IMR-90 (cell line): ENCODE data around the gene SLC10A6. TPM values are rescaled to one million over a fixed set of nuclear protein-coding genes. Genes with fewer than 3 reads are reported as not detected.
A peak's percentile ranks its signal among the peaks of the same experiment; 100 is the strongest.

ENCODE experiments used
- ATAC-seq: fragments of 200-7000 bp; cut with Tn5 transposase; 2 replicates; pipeline ENCODE4 v1.9.1; 2020; ENCODE audit warnings: low read depth, mild to moderate bottlenecking, moderate library complexity
- BruUV-seq: library from RNA; stranded (reverse); fragments of 400-500 nt; replicated peaks from 2 replicates; lab custom pipeline; 2021; lab: Mats Ljungman, UMichigan
- CTCF ChIA-PET: fragments of 300-600 bp; formaldehyde crosslinking; extraction: SDS; loops from one replicate; lab custom pipeline; 2021; ENCODE audit warnings: antibody characterized with exemption; lab: Yijun Ruan, JAX
- POLR2A ChIA-PET: fragments of 300-600 bp; sonication (Branson Sonifier 250); formaldehyde crosslinking; loops from one replicate; lab custom pipeline; 2022; ENCODE audit warnings: antibody characterized with exemption; ENCODE audit not compliant: unreplicated experiment; lab: Charles Lee
- DNase-seq: peaks from one replicate; pipeline ENCODE4 v3.0.0; 2013
- H2AFZ ChIP-seq: replicated peaks from 2 replicates; pipeline ENCODE3; 2013; ENCODE audit warnings: low read length, mild to moderate bottlenecking; ENCODE audit not compliant: poor library complexity
- H2AK5ac ChIP-seq: 2 replicates; pipeline ENCODE4 v1.6.1; 2013; ENCODE audit warnings: low read depth, low read length, inconsistent platforms
- H2AK9ac ChIP-seq: replicated peaks from 2 replicates; pipeline ENCODE3; 2013; ENCODE audit warnings: mild to moderate bottlenecking, low read depth, low read length, moderate library complexity; ENCODE audit not compliant: poor library complexity
- H2BK120ac ChIP-seq: 2 replicates; pipeline ENCODE4 v1.6.1; 2013; ENCODE audit warnings: low read depth, low read length, inconsistent platforms
- H2BK15ac ChIP-seq: 3 replicates; pipeline ENCODE4 v1.6.1; 2013; ENCODE audit warnings: low read depth, low read length, inconsistent platforms
- H2BK20ac ChIP-seq: 2 replicates; pipeline ENCODE4 v1.6.1; 2013; ENCODE audit warnings: low read depth, mild to moderate bottlenecking, inconsistent platforms, low read length, moderate library complexity
- H2BK5ac ChIP-seq: 2 replicates; pipeline ENCODE4 v1.6.1; 2013; ENCODE audit warnings: mild to moderate bottlenecking, low read depth, low read length, inconsistent platforms; ENCODE audit not compliant: poor library complexity, severe bottlenecking
- H3K14ac ChIP-seq: replicated peaks from 2 replicates; pipeline ENCODE4 v1.6.1; 2013; ENCODE audit warnings: low read depth, low read length, inconsistent platforms
- H3K18ac ChIP-seq: 2 replicates; pipeline ENCODE4 v1.6.1; 2013; ENCODE audit warnings: low read depth, low read length, control low read depth
- H3K23ac ChIP-seq: 2 replicates; pipeline ENCODE4 v1.6.1; 2013; ENCODE audit warnings: low read depth, low read length, inconsistent platforms
- H3K27ac ChIP-seq: 2 replicates; pipeline ENCODE4 v1.5.1; 2013; ENCODE audit warnings: mild to moderate bottlenecking, control low read depth, low read length; ENCODE audit not compliant: insufficient read depth
- H3K27me3 ChIP-seq: 2 replicates; pipeline ENCODE4 v1.6.1; 2013; ENCODE audit warnings: low read length; ENCODE audit not compliant: control insufficient read depth, insufficient read depth
- H3K36me3 ChIP-seq: 2 replicates; pipeline ENCODE4 v1.6.1; 2013; ENCODE audit warnings: low read length, mixed read lengths; ENCODE audit not compliant: control insufficient read depth, insufficient read depth
- H3K4ac ChIP-seq: 2 replicates; pipeline ENCODE4 v1.6.1; 2013; ENCODE audit warnings: low read depth, low read length, inconsistent platforms
- H3K4me1 ChIP-seq: 2 replicates; pipeline ENCODE4 v1.6.1; 2013; ENCODE audit warnings: low read length, mixed read lengths; ENCODE audit not compliant: control insufficient read depth, insufficient read depth
- H3K4me2 ChIP-seq: 2 replicates; pipeline ENCODE4 v1.6.1; 2013; ENCODE audit warnings: low read depth, mild to moderate bottlenecking, control low read depth, low read length, moderate library complexity
- H3K4me3 ChIP-seq: 2 replicates; pipeline ENCODE4 v1.5.1; 2013; ENCODE audit warnings: low read depth, mild to moderate bottlenecking, control low read depth, low read length, moderate library complexity; ENCODE audit not compliant: insufficient read depth
- H3K56ac ChIP-seq: 2 replicates; pipeline ENCODE4 v1.6.1; 2013; ENCODE audit warnings: low read length, inconsistent platforms; ENCODE audit not compliant: insufficient read depth; ENCODE audit errors: extremely low read depth
- H3K79me1 ChIP-seq, 2 experiments: 2 replicates each; pipeline ENCODE4 v1.6.1; 2013; ENCODE audit warnings: low read length in 2 of 2, inconsistent platforms in 1 of 2, low read depth in 1 of 2
- H3K9ac ChIP-seq: 2 replicates; pipeline ENCODE4 v1.6.1; 2013; ENCODE audit warnings: low read depth, low read length, control low read depth
- H3K9me1 ChIP-seq: 2 replicates; pipeline ENCODE4 v1.6.1; 2013; ENCODE audit warnings: low read length, inconsistent platforms; ENCODE audit not compliant: insufficient read depth
- H3K9me3 ChIP-seq: 2 replicates; pipeline ENCODE4 v1.6.1; 2013; ENCODE audit warnings: low read length; ENCODE audit not compliant: control insufficient read depth, insufficient read depth
- H4K20me1 ChIP-seq: 2 replicates; pipeline ENCODE4 v1.6.1; 2013; ENCODE audit warnings: low read length, inconsistent platforms; ENCODE audit not compliant: insufficient read depth
- H4K5ac ChIP-seq: 2 replicates; pipeline ENCODE4 v1.6.1; 2013; ENCODE audit warnings: mild to moderate bottlenecking, low read depth, low read length, control low read depth
- H4K8ac ChIP-seq, 2 experiments: 2 replicates each; pipeline ENCODE4 v1.6.1; 2013; ENCODE audit warnings: low read depth in 2 of 2, low read length in 2 of 2, control low read depth in 1 of 2, inconsistent platforms in 1 of 2
- H4K91ac ChIP-seq: 2 replicates; pipeline ENCODE4 v1.6.1; 2013; ENCODE audit warnings: low read depth, low read length, inconsistent platforms; ENCODE audit not compliant: insufficient read depth
- BHLHE40 ChIP-seq: fragments of 150-350 bp; IDR thresholded peaks from 2 replicates; pipeline ENCODE4 v1.6.1; 2016; ENCODE audit warnings: mild to moderate bottlenecking, low read depth, low read length
- CEBPB ChIP-seq: IDR thresholded peaks from 2 replicates; pipeline ENCODE4 v1.6.1; 2012; ENCODE audit warnings: low read depth, low read length, improper control_type of control experiment
- MAZ ChIP-seq: IDR thresholded peaks from 2 replicates; pipeline ENCODE4 v1.6.1; 2012; ENCODE audit warnings: low read depth, mild to moderate bottlenecking, low read length, improper control_type of control experiment, moderate library complexity, borderline replicate concordance
- MXI1 ChIP-seq: IDR thresholded peaks from 2 replicates; pipeline ENCODE4 v1.6.1; 2012; ENCODE audit warnings: low read depth, mild to moderate bottlenecking, low read length, moderate library complexity, borderline replicate concordance
- NFE2L2 ChIP-seq: fragments of 150-350 bp; IDR thresholded peaks from 2 replicates; pipeline ENCODE4 v1.6.1; 2016; ENCODE audit warnings: low read depth, mild to moderate bottlenecking, low read length
- POLR2A ChIP-seq: IDR thresholded peaks from 2 replicates; pipeline ENCODE4 v1.6.1; 2012; ENCODE audit warnings: mild to moderate bottlenecking, low read depth, low read length
- RCOR1 ChIP-seq: IDR thresholded peaks from 2 replicates; pipeline ENCODE4 v1.6.1; 2012; ENCODE audit warnings: mild to moderate bottlenecking, low read length, improper control_type of control experiment; ENCODE audit not compliant: insufficient replicate concordance
- WGBS, 2 experiments: methylation state at CpG; one replicate each; pipeline versions ENCODE4 v1.1.5 to v1.1.7; 2013; ENCODE audit warnings: missing lambda C conversion rate in 2 of 2; ENCODE audit not compliant: insufficient read length in 1 of 2; ENCODE audit errors: extremely low coverage in 2 of 2; 5-methylcytosine and 5-hydroxymethylcytosine counted together
- dilution Hi-C: fragments of 300-500 bp; cut with HindIII; formaldehyde crosslinking; loops from one replicate; pipeline ENCODE4 v1.14.3; 2018; ENCODE audit warnings: low sequenced_read_pairs; ENCODE audit not compliant: unreplicated experiment
- in situ Hi-C: fragments of 300-500 bp; cut with MboI; formaldehyde crosslinking; loops from 3 replicates; pipeline ENCODE4 v1.14.3; 2019; ENCODE audit warnings: low sequenced_read_pairs, inconsistent platforms, mixed read lengths
- intact Hi-C: fragments of 100-400 bp; cut with micrococcal nuclease; formaldehyde crosslinking; loops from 2 replicates; pipeline ENCODE4 v1.10.0; 2022
- polyA plus RNA-seq, 3 experiments: library from polyadenylated mRNA; depleted of rRNA; stranded (reverse); fragments of >200 nt; gene quantifications; 2 replicates each; pipeline ENCODE4 v1.2.3, GENCODE V29; 2012; ENCODE audit warnings: low replicate concordance in 1 of 3
- total RNA-seq: library from RNA; depleted of rRNA; stranded (reverse); fragments of >200 nt; gene quantifications from 2 replicates; pipeline ENCODE4 v1.2.3, GENCODE V29; 2012
- TF ChIP-seq, protein P1 (sequence below): conservative IDR thresholded peaks from 2 replicates; pipeline ENCODE4 v1.5.1; 2012; ENCODE audit warnings: mild to moderate bottlenecking, low read depth, low read length, improper control_type of control experiment

SLC10A6 gene
- total and polyA plus RNA-seq, 2 of the 4 experiments (the other 2 are of a cell fraction): not detected

DNA sequence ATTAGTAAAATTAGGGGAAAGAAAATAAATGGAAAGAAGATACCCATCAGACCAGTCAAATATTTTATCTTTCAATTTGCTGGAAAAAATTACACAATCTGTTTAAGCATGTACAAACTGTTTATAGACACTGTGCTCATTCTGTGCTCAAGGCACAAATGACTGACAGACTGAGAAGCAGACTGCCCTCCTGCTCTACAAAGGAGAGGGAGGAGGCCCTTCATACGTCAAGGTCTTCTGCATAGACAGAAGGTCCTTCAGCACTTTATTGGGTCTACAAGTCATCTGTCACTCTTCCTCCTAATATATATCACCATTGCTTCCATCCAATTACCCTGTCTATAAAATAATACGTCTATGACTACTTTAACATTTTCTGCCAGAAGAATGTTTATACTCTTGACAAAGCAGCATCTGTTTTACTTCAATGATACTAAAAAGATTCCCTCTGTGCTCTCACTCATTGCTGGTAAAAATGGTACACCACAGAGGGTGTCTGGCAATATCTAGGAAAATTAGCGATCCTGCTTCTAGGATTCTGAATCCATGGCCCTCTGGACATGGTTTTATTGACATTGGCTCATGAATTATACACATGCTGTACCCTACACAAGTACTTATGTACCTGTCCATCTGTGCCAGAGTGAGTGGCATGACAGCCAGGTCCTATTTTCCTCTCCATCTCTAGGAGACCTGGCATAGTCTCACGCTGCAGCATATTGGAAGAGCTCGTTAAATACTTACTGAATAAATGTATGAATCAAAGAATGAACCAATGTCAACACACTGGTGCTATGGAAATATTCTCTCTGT, 11.3 kb downstream of the SLC10A6 start (continued):
- TF ChIP-seq NFE2L2: no peak
- no peak for TF ChIP-seq MXI1

DNA sequence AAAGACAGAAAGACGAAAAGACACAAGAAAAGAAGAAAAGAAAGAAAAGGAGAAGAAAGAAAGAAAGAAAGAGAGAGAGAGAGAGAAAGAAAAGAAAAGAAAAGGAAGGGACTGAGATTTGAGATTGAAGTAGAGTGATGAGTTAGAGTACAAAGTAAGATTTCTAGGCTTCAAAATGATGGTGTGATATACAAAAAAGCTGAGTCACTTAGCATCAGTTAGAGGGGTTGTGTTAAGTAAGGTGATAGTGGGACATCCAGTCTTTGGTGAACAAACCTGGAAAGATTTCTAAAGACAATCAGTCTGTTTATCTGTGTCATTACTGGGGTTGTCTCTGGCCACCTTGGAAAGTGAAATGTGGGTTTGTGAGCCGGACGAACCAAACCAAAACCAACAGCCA, 13.5 kb downstream of the SLC10A6 start:
- Histone ChIP-seq H3K4me1 (peaks cover 25% of the 10 kb centered on the region), H3K9me3 (no peaks in the 10 kb centered on the region), H3K4me2 (no peak overlapping the region), H2BK120ac (peak overlapping the region; percentile 67), H2BK20ac (peak overlapping the region; percentile 65), H2BK15ac (peak overlapping the region; percentile 45; the same call in 2 of the 3 replicates), H3K18ac (peak overlapping the region; percentile 96), H3K23ac (peak overlapping the region; percentile 56; the same call in 1 of the 2 replicates), H3K27ac (peak overlapping the region; percentile 60; the same call in 1 of the 2 replicates), H3K9ac (no peak overlapping the region), H2AFZ (no peak overlapping the region), H4K8ac (peak overlapping the region in 1 of 2 experiments; percentile 10; a peak in 3 of 4 replicates), H4K91ac (peak overlapping the region; percentile 72; the same call in 1 of the 2 replicates), H3K9me1 (peaks cover 17% of the 10 kb centered on the region), H3K4ac (peak overlapping the region; percentile 97), H4K5ac (peak overlapping the region; percentile 76; the same call in 1 of the 2 replicates), H3K56ac (no peak overlapping the region), H3K79me1 (no peaks in the 10 kb centered on the region), H2AK5ac (peak overlapping the region; percentile 2; the same call in 1 of the 2 replicates), H2BK5ac (peak overlapping the region; percentile 11), H3K27me3 (no peaks in the 10 kb centered on the region), H3K36me3 (no peaks in the 10 kb centered on the region), H3K14ac (peak overlapping the region; percentile 3), H2AK9ac (no peak overlapping the region), H3K4me3 (no peak overlapping the region), H4K20me1 (no peaks in the 10 kb centered on the region)
- DNase-seq (no peak), ATAC-seq (no peak)
- no TSS peak for BruUV-seq
- in situ Hi-C loops: no loop called here
- no CpG with 5 or more reads among the region's 3 CpGs for WGBS, 2 experiments
- intact Hi-C loops: no loop called here
- dilution Hi-C loops: no loop called here
- TF ChIP-seq MAZ (no peak), CEBPB (no peak), MXI1 (no peak), BHLHE40 (no peak), NFE2L2 (peak; percentile 78), RCOR1 (no peak), POLR2A (no peak)
- TF ChIP-seq, protein P1, sequence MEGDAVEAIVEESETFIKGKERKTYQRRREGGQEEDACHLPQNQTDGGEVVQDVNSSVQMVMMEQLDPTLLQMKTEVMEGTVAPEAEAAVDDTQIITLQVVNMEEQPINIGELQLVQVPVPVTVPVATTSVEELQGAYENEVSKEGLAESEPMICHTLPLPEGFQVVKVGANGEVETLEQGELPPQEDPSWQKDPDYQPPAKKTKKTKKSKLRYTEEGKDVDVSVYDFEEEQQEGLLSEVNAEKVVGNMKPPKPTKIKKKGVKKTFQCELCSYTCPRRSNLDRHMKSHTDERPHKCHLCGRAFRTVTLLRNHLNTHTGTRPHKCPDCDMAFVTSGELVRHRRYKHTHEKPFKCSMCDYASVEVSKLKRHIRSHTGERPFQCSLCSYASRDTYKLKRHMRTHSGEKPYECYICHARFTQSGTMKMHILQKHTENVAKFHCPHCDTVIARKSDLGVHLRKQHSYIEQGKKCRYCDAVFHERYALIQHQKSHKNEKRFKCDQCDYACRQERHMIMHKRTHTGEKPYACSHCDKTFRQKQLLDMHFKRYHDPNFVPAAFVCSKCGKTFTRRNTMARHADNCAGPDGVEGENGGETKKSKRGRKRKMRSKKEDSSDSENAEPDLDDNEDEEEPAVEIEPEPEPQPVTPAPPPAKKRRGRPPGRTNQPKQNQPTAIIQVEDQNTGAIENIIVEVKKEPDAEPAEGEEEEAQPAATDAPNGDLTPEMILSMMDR: no peak
- POLR2A ChIA-PET: no interaction called here
- CTCF ChIA-PET: no interaction called here
